Measurements from ENCODE around the gene OSBPL2. TPM values are rescaled to one million over a fixed set of nuclear protein-coding genes. Genes with fewer than 3 reads are reported as not detected.

Gene OSBPL2
- total RNA-seq, 1 donor from 2014 or later = 51.3 TPM

DNA sequence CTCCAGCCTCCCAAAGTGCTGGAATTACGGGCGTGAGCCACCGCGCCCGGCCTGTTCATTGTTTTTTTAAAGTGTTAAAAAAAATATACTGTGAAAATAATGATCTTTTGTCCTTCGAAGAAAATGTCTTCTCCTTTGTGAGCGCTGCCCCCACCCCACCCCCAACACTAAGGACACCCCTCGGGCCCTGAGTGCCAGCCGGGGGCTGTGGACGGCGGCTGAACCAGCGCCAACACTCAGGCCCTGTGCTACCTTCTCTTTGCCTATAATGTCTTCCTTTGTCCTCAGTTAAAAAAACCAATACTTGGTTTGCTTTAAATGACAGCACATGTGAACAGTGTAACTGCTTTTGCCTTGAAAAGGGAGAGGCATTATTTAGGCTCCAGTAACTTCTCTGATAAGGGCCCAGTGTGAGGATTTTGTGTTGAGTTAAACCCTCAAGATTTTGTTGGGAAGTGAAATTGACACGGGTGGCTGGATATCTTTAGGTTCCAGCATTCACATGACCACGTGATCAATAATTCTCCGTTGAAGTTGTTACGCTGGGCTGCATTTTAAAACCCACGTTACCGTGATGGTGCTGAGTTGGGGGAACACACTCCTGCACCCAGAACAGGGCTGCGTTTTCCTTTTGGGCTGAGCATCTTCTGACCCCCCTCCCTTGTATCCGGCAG lies 54.9 kb downstream of the OSBPL2 start:
- H3K27me3 ChIP-seq = no peaks in the 10 kb centered on the region
- peaks cover 0 to 67% of the 10 kb centered on the region in 2 donors for H3K36me3 ChIP-seq
- intact Hi-C loops (cut with DNase I) = no loop called here
- DNase-seq (ENCODE audit: extremely low spot score in 2 of 2) = no peak
- no peak overlapping the region for H3K27ac ChIP-seq
- H3K9me3 ChIP-seq = no peaks in the 10 kb centered on the region
- no peaks in the 10 kb centered on the region for H3K4me1 ChIP-seq
- H3K4me3 ChIP-seq = no peak overlapping the region
- no peak for TF ChIP-seq POLR2A (IDR thresholded peaks at IDR 0.05)
- TF ChIP-seq, protein P1, sequence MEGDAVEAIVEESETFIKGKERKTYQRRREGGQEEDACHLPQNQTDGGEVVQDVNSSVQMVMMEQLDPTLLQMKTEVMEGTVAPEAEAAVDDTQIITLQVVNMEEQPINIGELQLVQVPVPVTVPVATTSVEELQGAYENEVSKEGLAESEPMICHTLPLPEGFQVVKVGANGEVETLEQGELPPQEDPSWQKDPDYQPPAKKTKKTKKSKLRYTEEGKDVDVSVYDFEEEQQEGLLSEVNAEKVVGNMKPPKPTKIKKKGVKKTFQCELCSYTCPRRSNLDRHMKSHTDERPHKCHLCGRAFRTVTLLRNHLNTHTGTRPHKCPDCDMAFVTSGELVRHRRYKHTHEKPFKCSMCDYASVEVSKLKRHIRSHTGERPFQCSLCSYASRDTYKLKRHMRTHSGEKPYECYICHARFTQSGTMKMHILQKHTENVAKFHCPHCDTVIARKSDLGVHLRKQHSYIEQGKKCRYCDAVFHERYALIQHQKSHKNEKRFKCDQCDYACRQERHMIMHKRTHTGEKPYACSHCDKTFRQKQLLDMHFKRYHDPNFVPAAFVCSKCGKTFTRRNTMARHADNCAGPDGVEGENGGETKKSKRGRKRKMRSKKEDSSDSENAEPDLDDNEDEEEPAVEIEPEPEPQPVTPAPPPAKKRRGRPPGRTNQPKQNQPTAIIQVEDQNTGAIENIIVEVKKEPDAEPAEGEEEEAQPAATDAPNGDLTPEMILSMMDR (IDR thresholded peaks at IDR 0.05) = no peak
- TF ChIP-seq POLR2AphosphoS5 (IDR thresholded peaks at IDR 0.05; ENCODE audit: insufficient read depth in 1 of 2, low read depth in 1 of 2) = no peak

DNA sequence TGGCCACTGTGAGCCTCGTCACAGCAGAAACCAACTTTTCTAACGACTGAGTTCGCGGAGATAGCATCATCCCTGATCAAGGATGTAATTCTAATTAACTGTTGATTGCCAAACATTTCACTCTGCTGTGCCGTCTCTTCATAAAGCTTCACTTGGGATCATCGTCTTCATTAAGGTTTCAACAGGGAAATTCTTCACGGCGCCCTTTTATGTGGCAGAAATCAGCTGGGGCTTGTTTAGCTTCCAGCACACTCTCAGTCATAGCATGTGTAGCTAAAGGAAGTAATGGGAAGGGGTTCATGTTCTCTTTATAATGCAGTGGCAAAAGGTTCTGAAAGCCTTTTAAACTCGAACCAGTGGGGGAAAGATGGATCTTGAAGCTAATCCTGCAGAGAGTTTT lies 55.6 kb downstream of the OSBPL2 start:
- intact Hi-C loops (cut with DNase I) = no loop called here
- TF ChIP-seq POLR2AphosphoS5 (IDR thresholded peaks at IDR 0.05; ENCODE audit: insufficient read depth in 1 of 2, low read depth in 1 of 2) (no peak), POLR2A (IDR thresholded peaks at IDR 0.05) (no peak)
- TF ChIP-seq, protein P1 (IDR thresholded peaks at IDR 0.05) = no peak
- Histone ChIP-seq H3K4me3 (no peak overlapping the region), H3K27me3 (no peaks in the 10 kb centered on the region), H3K4me1 (no peaks in the 10 kb centered on the region), H3K9me3 (no peaks in the 10 kb centered on the region), H3K27ac (no peak overlapping the region), H3K36me3 (peaks cover 0 to 63% of the 10 kb centered on the region in 2 donors)
- DNase-seq (ENCODE audit: extremely low spot score in 2 of 2) = no peak

DNA sequence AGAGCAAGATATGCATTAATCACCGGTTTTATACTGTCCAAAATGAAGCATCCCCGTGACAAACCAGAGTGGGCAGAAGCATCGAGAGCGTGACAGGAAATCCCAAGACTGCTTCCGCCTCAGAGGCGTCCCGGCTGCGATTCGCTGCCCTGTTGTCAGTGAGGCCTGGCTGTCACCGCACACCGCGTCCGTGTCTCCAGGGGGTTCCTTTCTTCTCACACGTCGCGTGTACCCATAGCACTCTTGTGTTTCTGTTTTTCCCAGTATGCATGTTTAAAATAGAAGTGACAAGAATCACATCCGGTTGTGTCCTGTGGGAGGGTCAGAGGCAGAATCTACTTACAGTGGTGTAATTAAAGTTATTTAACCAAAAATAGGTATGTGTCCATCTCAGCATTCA lies 56.2 kb downstream of the OSBPL2 start:
- no peak for DNase-seq (ENCODE audit: extremely low spot score in 2 of 2)
- Histone ChIP-seq H3K27me3 (no peaks in the 10 kb centered on the region), H3K27ac (no peak overlapping the region), H3K4me3 (no peak overlapping the region), H3K36me3 (peaks cover 0 to 57% of the 10 kb centered on the region in 2 donors), H3K4me1 (no peaks in the 10 kb centered on the region), H3K9me3 (no peaks in the 10 kb centered on the region)
- TF ChIP-seq POLR2A (IDR thresholded peaks at IDR 0.05) (no peak), POLR2AphosphoS5 (IDR thresholded peaks at IDR 0.05; ENCODE audit: insufficient read depth in 1 of 2, low read depth in 1 of 2) (no peak)
- TF ChIP-seq, protein P1 (IDR thresholded peaks at IDR 0.05) = no peak
- intact Hi-C loops (cut with DNase I) = no loop called here

DNA sequence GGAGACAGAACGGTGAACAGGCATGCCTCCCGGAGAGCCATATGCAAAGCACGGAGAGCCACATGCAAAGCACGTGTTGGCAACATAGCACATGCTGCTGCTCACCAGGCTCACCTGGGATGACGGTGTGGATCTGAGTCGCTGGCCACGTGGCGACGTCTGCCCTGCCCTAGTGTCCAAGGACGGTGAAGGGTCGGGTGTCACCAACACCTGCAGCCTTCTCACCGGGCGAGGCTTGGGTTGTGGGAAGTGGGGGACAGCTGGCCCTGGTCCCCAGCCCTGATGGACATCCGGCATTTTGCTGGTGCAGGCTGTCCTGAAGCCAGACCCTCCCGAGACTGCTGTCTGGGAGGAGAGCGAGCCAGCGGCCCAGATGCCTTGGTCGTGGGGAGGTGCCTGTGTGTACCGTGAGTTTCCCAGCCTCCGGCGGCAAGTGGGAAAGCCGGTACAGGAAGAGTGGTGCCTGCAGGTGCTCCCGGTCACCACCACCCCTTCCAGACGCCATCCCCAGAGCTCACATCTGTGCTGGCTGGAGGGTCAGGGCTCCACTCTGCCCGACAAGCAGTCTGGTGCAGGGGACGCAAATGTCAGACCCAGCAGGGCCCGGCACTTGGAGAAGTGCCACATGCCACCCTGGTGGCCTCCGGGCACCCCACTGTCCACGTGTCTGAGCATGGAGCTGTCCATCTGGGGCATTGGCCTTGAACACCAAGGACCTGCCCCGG lies 58.6 kb downstream of the OSBPL2 start:
- no peaks in the 10 kb centered on the region for H3K4me1 ChIP-seq
- H3K9me3 ChIP-seq = no peaks in the 10 kb centered on the region
- intact Hi-C loops (cut with DNase I) = no loop called here
- H3K36me3 ChIP-seq = peaks cover 0 to 39% of the 10 kb centered on the region in 2 donors
- DNase-seq (ENCODE audit: extremely low spot score in 2 of 2) = no peak
- no peak overlapping the region for H3K27ac ChIP-seq
- no peak overlapping the region for H3K4me3 ChIP-seq
- H3K27me3 ChIP-seq = no peaks in the 10 kb centered on the region
- TF ChIP-seq POLR2AphosphoS5 (IDR thresholded peaks at IDR 0.05; ENCODE audit: insufficient read depth in 1 of 2, low read depth in 1 of 2) (no peak), POLR2A (IDR thresholded peaks at IDR 0.05) (no peak)
- TF ChIP-seq, protein P1 (IDR thresholded peaks at IDR 0.05) = no peak

Data from vagina (tissue), 2 donors.